ENCODE data around the gene SPECC1L.
"Not testable (repeated sequence)": the region's sequence is repeated elsewhere in the genome, so short reads cannot be mapped to it uniquely, and the experiment has no call there.

DNA sequence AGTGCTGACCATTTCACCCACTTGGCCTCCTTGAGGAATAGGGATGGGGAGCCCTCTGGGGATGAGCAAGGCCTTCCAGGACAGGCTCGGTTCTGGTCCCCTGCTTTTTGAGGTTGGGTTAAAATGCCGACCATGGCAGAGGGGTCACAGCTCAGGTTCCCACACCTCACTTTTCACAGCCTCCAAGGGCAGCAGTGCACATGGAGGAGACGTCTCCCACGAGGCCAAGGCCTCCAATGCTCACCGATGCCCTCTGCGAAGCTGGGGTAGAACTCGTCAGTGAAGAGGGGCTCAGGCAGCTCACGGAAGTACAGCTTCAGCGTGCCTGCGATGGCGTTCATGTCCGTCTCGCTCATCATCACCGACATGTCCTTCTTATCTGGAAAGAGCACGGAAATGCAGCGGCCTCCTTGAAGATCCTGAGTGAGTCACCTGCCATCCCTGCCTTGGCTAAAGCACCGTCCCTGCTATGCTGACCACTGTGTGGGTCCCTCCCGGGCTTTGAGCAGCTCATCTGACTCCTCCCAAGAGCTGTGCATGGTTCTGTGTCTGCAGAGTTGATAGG, 8.4 kb upstream of the SPECC1L start:
- not testable (repeated sequence) for TF ChIP-seq POLR2A (IDR thresholded peaks at IDR 0.05)
- TF ChIP-seq, protein P1, sequence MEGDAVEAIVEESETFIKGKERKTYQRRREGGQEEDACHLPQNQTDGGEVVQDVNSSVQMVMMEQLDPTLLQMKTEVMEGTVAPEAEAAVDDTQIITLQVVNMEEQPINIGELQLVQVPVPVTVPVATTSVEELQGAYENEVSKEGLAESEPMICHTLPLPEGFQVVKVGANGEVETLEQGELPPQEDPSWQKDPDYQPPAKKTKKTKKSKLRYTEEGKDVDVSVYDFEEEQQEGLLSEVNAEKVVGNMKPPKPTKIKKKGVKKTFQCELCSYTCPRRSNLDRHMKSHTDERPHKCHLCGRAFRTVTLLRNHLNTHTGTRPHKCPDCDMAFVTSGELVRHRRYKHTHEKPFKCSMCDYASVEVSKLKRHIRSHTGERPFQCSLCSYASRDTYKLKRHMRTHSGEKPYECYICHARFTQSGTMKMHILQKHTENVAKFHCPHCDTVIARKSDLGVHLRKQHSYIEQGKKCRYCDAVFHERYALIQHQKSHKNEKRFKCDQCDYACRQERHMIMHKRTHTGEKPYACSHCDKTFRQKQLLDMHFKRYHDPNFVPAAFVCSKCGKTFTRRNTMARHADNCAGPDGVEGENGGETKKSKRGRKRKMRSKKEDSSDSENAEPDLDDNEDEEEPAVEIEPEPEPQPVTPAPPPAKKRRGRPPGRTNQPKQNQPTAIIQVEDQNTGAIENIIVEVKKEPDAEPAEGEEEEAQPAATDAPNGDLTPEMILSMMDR (IDR thresholded peaks at IDR 0.05): not testable (repeated sequence)

Measured in prostate gland (tissue), 2 donors.